ENCODE results near the gene SAMD4A.

DNA sequence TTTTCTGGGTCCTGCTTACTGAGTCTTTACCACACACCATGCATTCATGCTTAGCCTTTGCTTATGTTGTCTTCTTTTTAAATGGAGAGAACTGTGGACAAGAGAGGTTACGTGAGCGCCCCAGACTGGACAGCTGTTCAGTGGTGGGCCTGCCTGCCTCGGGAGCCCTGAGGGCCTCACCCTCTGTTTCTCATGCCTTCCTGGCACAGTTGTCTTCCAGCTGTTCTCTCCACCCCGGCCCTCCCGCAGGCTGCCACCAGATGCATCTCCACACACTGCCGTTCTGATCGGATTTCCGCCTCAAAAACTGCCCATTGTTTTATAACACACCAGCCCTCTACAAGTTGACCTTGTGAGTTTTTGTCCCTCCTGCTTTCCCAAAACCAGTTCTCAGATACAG, 100.8 kb downstream of the SAMD4A start:
- TF ChIP-seq EZH2 (IDR thresholded peaks at IDR 0.05; ENCODE audit: insufficient read depth, poor library complexity, severe bottlenecking) = no peak
- no peak for TF ChIP-seq EZH2phosphoT487 (IDR thresholded peaks at IDR 0.05; ENCODE audit: insufficient read depth, low read depth)
